MM.1S (cell line): ENCODE measurements around the gene CHCHD6.

Experiments
- DNase-seq: peaks from one replicate; pipeline ENCODE4 v3.0.0-alpha.2; 2015
- H2AFZ ChIP-seq: fragments of 300-600 bp; sonication (generic); 2 replicates; pipeline ENCODE4 v1.6.0; 2016; ENCODE audit warnings: antibody characterized with exemption, low read length
- H3F3A ChIP-seq: fragments of 300-600 bp; sonication (generic); 2 replicates; pipeline ENCODE4 v1.6.1; 2016; ENCODE audit warnings: mild to moderate bottlenecking, antibody characterized with exemption, low read length, moderate library complexity, mixed read lengths; ENCODE audit not compliant: insufficient read depth
- H3K27ac ChIP-seq: fragments of 300-600 bp; sonication (generic); 2 replicates; pipeline ENCODE4 v1.5.1; 2016; ENCODE audit warnings: mild to moderate bottlenecking, low read length
- H3K27me3 ChIP-seq: fragments of 300-600 bp; sonication (generic); replicated peaks from 2 replicates; pipeline ENCODE4 v1.6.0; 2016; ENCODE audit warnings: low read length; ENCODE audit not compliant: insufficient read depth
- H3K36me3 ChIP-seq: fragments of 300-600 bp; sonication (generic); replicated peaks from 2 replicates; pipeline ENCODE4 v1.6.1; 2016; ENCODE audit warnings: mild to moderate bottlenecking, low read length, mixed read lengths; ENCODE audit not compliant: insufficient read depth
- H3K4me1 ChIP-seq: fragments of 300-600 bp; sonication (generic); 2 replicates; pipeline ENCODE4 v1.6.1; 2016; ENCODE audit warnings: low read length, mixed read lengths
- H3K4me2 ChIP-seq: fragments of 300-600 bp; sonication (generic); 2 replicates; pipeline ENCODE4 v1.6.0; 2016; ENCODE audit warnings: low read depth, low read length
- H3K4me3 ChIP-seq: fragments of 300-600 bp; sonication (generic); 2 replicates; pipeline ENCODE4 v1.5.1; 2016; ENCODE audit warnings: low read length, mixed read lengths
- H3K79me2 ChIP-seq: fragments of 300-600 bp; sonication (generic); 2 replicates; pipeline ENCODE4 v1.6.1; 2016; ENCODE audit warnings: mixed run types, low read length, mixed read lengths
- H3K9ac ChIP-seq: fragments of 300-600 bp; sonication (generic); 2 replicates; pipeline ENCODE4 v1.6.1; 2016; ENCODE audit warnings: low read length, mixed read lengths
- H3K9me2 ChIP-seq: fragments of 300-600 bp; sonication (generic); replicated peaks from 2 replicates; pipeline ENCODE4 v1.6.1; 2016; ENCODE audit warnings: mild to moderate bottlenecking, low read length, mixed read lengths; ENCODE audit not compliant: insufficient read depth
- H3K9me3 ChIP-seq: fragments of 300-600 bp; sonication (generic); replicated peaks from 2 replicates; pipeline ENCODE4 v1.6.1; 2016; ENCODE audit warnings: mild to moderate bottlenecking, low read length, mixed read lengths; ENCODE audit not compliant: insufficient read depth
- H4K20me1 ChIP-seq: fragments of 300-600 bp; sonication (generic); 2 replicates; pipeline ENCODE4 v1.6.1; 2016; ENCODE audit warnings: mild to moderate bottlenecking, low read length, moderate library complexity, mixed read lengths; ENCODE audit not compliant: insufficient read depth
- EZH2 ChIP-seq: fragments of 300-600 bp; sonication (generic); optimal IDR thresholded peaks from 2 replicates; pipeline ENCODE3; 2017; ENCODE audit warnings: low read depth, mild to moderate bottlenecking, antibody characterized with exemption, low read length, mixed read lengths
- EZH2phosphoT487 ChIP-seq: fragments of 300-600 bp; sonication (generic); IDR thresholded peaks from 2 replicates; pipeline ENCODE4 v1.6.1; 2018; ENCODE audit warnings: antibody characterized with exemption, low read length
- TF ChIP-seq, protein P1 (sequence below): fragments of 300-600 bp; sonication (generic); IDR thresholded peaks from 2 replicates; pipeline ENCODE4 v1.5.1; 2016; ENCODE audit warnings: antibody characterized with exemption, low read length, mixed read lengths

Gene CHCHD6

DNA sequence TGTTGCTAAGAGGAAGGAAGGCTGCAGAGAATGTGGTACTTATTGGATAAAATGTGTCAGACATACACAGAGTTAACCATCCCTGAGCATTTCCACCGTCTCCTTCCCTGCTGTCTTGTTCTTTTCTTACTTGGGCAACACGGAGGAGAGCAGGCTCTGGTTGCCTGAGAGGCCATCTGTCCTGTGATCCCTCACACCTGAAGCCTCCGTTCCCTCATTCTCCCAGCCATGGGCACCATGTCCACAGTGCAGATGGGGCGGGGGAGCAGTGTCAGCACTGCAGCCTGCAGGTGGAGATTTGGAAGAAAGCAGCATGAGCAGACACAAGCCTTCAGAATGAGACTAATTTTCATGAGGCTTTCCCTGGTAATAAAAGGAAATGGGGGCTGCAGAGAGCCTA, 133.7 kb downstream of the CHCHD6 start:
- Histone ChIP-seq H3F3A (no peaks in the 10 kb centered on the region), H3K4me3 (no peak overlapping the region), H3K36me3 (no peaks in the 10 kb centered on the region), H3K27ac (no peak overlapping the region), H3K4me1 (no peaks in the 10 kb centered on the region), H4K20me1 (no peaks in the 10 kb centered on the region), H2AFZ (no peak overlapping the region), H3K79me2 (no peaks in the 10 kb centered on the region), H3K9me3 (no peaks in the 10 kb centered on the region), H3K4me2 (no peak overlapping the region), H3K9ac (no peak overlapping the region), H3K27me3 (no peaks in the 10 kb centered on the region), H3K9me2 (no peaks in the 10 kb centered on the region)
- no peak for DNase-seq
- TF ChIP-seq, protein P1, sequence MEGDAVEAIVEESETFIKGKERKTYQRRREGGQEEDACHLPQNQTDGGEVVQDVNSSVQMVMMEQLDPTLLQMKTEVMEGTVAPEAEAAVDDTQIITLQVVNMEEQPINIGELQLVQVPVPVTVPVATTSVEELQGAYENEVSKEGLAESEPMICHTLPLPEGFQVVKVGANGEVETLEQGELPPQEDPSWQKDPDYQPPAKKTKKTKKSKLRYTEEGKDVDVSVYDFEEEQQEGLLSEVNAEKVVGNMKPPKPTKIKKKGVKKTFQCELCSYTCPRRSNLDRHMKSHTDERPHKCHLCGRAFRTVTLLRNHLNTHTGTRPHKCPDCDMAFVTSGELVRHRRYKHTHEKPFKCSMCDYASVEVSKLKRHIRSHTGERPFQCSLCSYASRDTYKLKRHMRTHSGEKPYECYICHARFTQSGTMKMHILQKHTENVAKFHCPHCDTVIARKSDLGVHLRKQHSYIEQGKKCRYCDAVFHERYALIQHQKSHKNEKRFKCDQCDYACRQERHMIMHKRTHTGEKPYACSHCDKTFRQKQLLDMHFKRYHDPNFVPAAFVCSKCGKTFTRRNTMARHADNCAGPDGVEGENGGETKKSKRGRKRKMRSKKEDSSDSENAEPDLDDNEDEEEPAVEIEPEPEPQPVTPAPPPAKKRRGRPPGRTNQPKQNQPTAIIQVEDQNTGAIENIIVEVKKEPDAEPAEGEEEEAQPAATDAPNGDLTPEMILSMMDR = no peak
- TF ChIP-seq EZH2phosphoT487 (no peak), EZH2 (no peak)

DNA sequence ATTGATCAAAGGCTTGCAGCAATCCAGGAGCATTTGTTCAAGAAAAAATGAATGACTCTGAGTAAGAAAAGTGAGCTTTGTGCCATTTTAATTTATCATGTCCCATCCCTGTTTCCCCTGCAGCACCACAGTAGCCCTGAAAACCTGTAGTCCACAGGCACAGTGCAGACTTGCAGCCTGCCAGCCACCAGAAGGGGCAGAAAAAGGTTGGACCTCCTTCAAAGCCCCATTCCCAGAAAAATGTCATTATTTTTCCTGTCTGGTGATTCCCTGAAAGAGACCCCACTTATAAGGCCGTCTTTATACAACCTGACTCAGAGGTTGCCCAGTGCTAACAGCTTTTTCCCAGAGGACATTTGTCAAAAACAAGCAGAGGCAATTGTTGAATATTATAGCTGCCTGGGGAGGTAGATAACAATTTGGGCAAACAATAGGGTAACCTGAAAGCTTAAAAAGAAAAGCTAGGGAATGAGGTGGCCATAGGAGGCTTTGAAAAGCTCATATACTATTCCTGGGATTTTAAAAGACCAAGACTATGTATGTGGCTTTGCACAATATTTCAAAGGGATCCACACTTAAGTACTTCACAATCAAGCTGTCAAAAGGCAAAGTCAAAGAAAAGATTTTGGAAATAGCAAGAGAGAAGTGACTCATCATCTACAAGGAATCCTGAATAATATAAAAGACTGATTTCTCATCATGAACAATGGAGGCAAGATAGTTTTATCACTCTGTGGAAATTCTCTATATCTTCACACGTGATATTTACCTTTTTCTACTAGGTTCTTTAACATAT, 142.1 kb downstream of the CHCHD6 start:
- H3K27me3 ChIP-seq = no peaks in the 10 kb centered on the region
- H3K9me3 ChIP-seq = no peaks in the 10 kb centered on the region
- no peaks in the 10 kb centered on the region for H3K9me2 ChIP-seq
- H3K4me1 ChIP-seq = no peaks in the 10 kb centered on the region; the same call in 1 of the 2 replicates
- no peak overlapping the region for H2AFZ ChIP-seq
- no peak overlapping the region for H3K4me3 ChIP-seq
- no peaks in the 10 kb centered on the region for H3K79me2 ChIP-seq
- no peaks in the 10 kb centered on the region for H3K36me3 ChIP-seq
- H4K20me1 ChIP-seq = no peaks in the 10 kb centered on the region
- no peak overlapping the region for H3K9ac ChIP-seq
- H3F3A ChIP-seq = no peaks in the 10 kb centered on the region
- TF ChIP-seq EZH2phosphoT487 (no peak), EZH2 (no peak)
- TF ChIP-seq, protein P1 = no peak
- H3K27ac ChIP-seq = no peak overlapping the region
- DNase-seq = no peak
- H3K4me2 ChIP-seq = no peak overlapping the region

DNA sequence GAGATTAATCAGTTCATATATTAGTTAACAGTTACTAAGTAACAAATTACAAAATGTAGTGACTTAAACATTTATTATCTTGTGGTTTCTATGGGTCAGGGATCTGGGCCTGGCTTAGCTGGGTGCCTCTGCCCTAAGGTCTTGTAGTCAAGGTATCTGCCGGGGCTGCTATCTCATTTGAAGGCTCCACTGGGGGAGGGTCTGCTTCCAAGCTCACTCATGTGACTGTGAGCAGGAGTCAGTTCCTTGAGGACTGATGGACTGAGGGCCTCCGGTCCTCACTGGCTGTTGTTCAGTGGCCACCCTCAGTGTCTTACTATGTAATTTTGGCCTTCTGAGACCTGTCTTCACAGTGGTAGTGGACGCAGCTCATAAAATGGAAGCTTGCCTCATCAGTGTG, 143.0 kb downstream of the CHCHD6 start:
- no peak overlapping the region for H3K27ac ChIP-seq
- no peaks in the 10 kb centered on the region for H3K27me3 ChIP-seq
- H3K4me1 ChIP-seq = no peaks in the 10 kb centered on the region; the same call in 1 of the 2 replicates
- no peak overlapping the region for H2AFZ ChIP-seq
- no peaks in the 10 kb centered on the region for H4K20me1 ChIP-seq
- H3K4me3 ChIP-seq = no peak overlapping the region
- H3K9me2 ChIP-seq = no peaks in the 10 kb centered on the region
- no peaks in the 10 kb centered on the region for H3K79me2 ChIP-seq
- H3K4me2 ChIP-seq = no peak overlapping the region
- H3K9me3 ChIP-seq = no peaks in the 10 kb centered on the region
- TF ChIP-seq, protein P1 = no peak
- no peak for TF ChIP-seq EZH2phosphoT487
- TF ChIP-seq EZH2 = no peak
- no peak overlapping the region for H3K9ac ChIP-seq
- DNase-seq = no peak
- no peaks in the 10 kb centered on the region for H3F3A ChIP-seq
- H3K36me3 ChIP-seq = no peaks in the 10 kb centered on the region
